Stomach (tissue), 4 donors: Measurements from ENCODE around the gene ZNF80.

Experiments
- POLR2A ChIP-seq, 4 donors: fragments of 450-650 bp; IDR thresholded peaks; one replicate each; pipeline ENCODE4 v1.6.1; 2016; ENCODE audit warnings: antibody characterized with exemption in 4 of 4, control low read depth in 2 of 4, mild to moderate bottlenecking in 1 of 4, moderate library complexity in 1 of 4
- TF ChIP-seq, protein P1 (sequence below), 7 experiments: fragments of 450-650 bp in 4 of 7; fragments of 200-600 bp in 3 of 7; sonication (generic) in 3 of 7; IDR thresholded peaks; one replicate each; pipeline ENCODE4 v1.5.1; 2016 to 2019; ENCODE audit warnings: antibody characterized with exemption in 7 of 7, control low read depth in 2 of 7, mild to moderate bottlenecking in 1 of 7

DNA sequence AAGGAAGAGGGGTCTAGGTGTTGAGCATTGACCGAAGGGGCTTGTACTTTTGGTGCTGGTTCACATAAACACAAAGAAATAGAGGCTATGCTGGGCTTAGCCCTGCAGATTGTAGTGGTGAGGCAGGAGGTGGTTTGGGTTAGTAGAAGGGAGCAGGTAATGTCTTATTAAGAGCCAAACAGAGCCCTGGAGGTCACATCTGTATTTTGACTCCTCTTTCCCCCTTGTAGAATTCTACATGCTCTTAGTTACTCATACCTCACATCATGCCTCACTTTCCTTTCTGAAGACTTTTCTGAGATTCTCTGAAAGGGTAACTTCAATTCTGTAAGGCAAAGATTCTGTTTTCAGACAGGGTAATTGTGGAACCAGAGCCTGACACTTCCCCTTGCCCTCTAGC lies 16.1 kb upstream of the ZNF80 start:
- TF ChIP-seq, protein P1, sequence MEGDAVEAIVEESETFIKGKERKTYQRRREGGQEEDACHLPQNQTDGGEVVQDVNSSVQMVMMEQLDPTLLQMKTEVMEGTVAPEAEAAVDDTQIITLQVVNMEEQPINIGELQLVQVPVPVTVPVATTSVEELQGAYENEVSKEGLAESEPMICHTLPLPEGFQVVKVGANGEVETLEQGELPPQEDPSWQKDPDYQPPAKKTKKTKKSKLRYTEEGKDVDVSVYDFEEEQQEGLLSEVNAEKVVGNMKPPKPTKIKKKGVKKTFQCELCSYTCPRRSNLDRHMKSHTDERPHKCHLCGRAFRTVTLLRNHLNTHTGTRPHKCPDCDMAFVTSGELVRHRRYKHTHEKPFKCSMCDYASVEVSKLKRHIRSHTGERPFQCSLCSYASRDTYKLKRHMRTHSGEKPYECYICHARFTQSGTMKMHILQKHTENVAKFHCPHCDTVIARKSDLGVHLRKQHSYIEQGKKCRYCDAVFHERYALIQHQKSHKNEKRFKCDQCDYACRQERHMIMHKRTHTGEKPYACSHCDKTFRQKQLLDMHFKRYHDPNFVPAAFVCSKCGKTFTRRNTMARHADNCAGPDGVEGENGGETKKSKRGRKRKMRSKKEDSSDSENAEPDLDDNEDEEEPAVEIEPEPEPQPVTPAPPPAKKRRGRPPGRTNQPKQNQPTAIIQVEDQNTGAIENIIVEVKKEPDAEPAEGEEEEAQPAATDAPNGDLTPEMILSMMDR (IDR thresholded peaks at IDR 0.05) = no peak
- TF ChIP-seq POLR2A (IDR thresholded peaks at IDR 0.05) = no peak
